ENCODE data around the gene ZNF688. TPM values are rescaled to one million over a fixed set of nuclear protein-coding genes. Genes with fewer than 3 reads are reported as not detected.

ZNF688 gene
- total RNA-seq, 1 donor from 2014 or later, result 5.4 TPM

DNA sequence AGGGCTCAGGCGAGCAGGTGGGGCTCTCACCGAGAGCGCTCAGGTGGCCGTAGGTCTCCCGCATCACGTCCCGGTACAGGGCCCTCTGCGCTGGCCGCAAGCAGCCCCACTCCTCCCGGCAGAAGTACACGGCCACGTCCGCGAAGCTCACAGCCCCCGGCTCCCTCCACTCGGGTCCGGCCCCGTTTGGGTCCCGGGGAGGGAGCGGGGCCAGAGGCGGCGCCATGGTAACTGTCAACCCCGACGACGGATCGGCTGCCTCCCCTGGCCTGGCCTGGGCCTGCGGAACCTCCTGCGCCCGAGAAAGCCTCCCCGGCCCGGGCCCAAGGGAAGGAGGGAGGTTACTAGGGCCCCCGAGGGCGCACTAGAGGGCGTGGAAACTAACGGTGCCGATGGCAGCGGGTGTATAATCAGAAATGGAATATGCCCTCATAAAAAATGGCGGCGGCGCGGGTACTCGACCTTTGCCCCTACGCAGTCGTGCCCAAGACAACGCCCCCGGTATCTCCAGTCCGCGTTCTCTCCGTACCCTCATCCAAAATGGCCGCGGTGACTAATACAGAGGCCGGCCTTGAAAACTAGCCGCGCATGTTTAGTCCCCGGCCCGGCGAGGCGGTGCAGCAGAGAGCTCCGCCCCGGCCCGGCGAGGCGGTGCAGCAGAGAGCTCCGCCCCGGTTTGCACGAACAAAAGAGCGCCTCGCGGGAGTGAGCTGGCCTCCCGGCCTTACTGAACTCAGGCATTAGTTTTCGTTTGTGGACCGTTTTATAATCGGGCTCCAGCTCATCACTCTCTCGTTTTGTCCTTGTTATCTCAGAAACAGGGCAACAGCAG, 13.3 kb downstream of the ZNF688 start, which contains the start of gene ZNF764:
Gene ZNF764, minus strand, starts transcription at position 418 of the 832 bp plus-strand sequence. Its CDS starts 192 bp downstream, at position 226.
- H3K4me3 ChIP-seq (ENCODE audit: insufficient read depth, low read depth, low read length), result peak within 1 kb of the TSS; percentile 78
- peak within 1 kb of the TSS; percentile 88 for H3K4me2 ChIP-seq (ENCODE audit: low read length)
- H3K27me3 ChIP-seq (ENCODE audit: insufficient read depth, low read length), result no peaks in the 10 kb centered on the region
- H2AFZ ChIP-seq (ENCODE audit: low read depth, low read length), result peak within 1 kb of the TSS; percentile 89
- H3K9ac ChIP-seq (ENCODE audit: low read length), result peak within 1 kb of the TSS; percentile 97
- peaks cover 3% of the 10 kb centered on the region for H3K27me3 Mint-ChIP-seq (ENCODE audit: low read depth, unreplicated experiment)
- H3K4me1 ChIP-seq (ENCODE audit: insufficient read depth, low read length), result peaks cover 9% of the 10 kb centered on the region
- no peaks in the 10 kb centered on the region for H3K9me3 Mint-ChIP-seq (ENCODE audit: unreplicated experiment)
- H3K36me3 ChIP-seq (ENCODE audit: insufficient read depth, low read length), result no peaks in the 10 kb centered on the region
- peaks cover 5% of the 10 kb centered on the region for H3K4me1 Mint-ChIP-seq (ENCODE audit: low read depth, unreplicated experiment)
- TF ChIP-seq EZH2 (IDR thresholded peaks at IDR 0.05; ENCODE audit: insufficient read depth, low read length), result no peak
- TF ChIP-seq, protein P1, sequence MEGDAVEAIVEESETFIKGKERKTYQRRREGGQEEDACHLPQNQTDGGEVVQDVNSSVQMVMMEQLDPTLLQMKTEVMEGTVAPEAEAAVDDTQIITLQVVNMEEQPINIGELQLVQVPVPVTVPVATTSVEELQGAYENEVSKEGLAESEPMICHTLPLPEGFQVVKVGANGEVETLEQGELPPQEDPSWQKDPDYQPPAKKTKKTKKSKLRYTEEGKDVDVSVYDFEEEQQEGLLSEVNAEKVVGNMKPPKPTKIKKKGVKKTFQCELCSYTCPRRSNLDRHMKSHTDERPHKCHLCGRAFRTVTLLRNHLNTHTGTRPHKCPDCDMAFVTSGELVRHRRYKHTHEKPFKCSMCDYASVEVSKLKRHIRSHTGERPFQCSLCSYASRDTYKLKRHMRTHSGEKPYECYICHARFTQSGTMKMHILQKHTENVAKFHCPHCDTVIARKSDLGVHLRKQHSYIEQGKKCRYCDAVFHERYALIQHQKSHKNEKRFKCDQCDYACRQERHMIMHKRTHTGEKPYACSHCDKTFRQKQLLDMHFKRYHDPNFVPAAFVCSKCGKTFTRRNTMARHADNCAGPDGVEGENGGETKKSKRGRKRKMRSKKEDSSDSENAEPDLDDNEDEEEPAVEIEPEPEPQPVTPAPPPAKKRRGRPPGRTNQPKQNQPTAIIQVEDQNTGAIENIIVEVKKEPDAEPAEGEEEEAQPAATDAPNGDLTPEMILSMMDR (IDR thresholded peaks at IDR 0.05; ENCODE audit: insufficient read depth, low read depth, low read length), result no peak
- DNase-seq (ENCODE audit: low read depth), result peak; percentile 91
- no peak for FAIRE-seq
- no peaks in the 10 kb centered on the region for H3K36me3 Mint-ChIP-seq (ENCODE audit: low read depth, unreplicated experiment)
- peak within 1 kb of the TSS; percentile 85 for H3K4me3 Mint-ChIP-seq (ENCODE audit: unreplicated experiment)
- peaks cover 24% of the 10 kb centered on the region for H3K79me2 ChIP-seq (ENCODE audit: insufficient read depth, low read length)
- H3K9me3 ChIP-seq (ENCODE audit: insufficient read depth, low read depth, low read length), result no peaks in the 10 kb centered on the region
- H4K20me1 ChIP-seq (ENCODE audit: insufficient read depth, low read length), result peaks cover 5% of the 10 kb centered on the region
- H3K27ac ChIP-seq (ENCODE audit: low read depth, low read length), result peak within 1 kb of the TSS; percentile 82
- H3K27ac Mint-ChIP-seq (ENCODE audit: unreplicated experiment), result peak within 1 kb of the TSS; percentile 82

DNA sequence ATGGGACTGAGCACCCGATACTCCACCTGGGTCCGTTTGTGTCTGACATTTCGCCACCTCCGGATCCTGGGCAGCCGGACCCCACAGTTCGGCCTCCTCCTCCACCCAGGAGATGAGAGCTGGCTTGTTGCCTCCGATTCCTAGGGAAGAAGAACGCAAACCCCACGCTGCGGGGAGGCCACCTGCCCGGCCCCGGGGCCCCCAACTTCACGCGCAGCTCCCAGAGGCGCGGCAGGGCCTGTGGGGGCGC, 13.9 kb downstream of the ZNF688 start:
- peak overlapping the region; percentile 88 for H3K4me2 ChIP-seq (ENCODE audit: low read length)
- H4K20me1 ChIP-seq (ENCODE audit: insufficient read depth, low read length), result peaks cover 5% of the 10 kb centered on the region
- no peak for TF ChIP-seq EZH2 (IDR thresholded peaks at IDR 0.05; ENCODE audit: insufficient read depth, low read length)
- TF ChIP-seq, protein P1 (IDR thresholded peaks at IDR 0.05; ENCODE audit: insufficient read depth, low read depth, low read length), result no peak
- peaks cover 5% of the 10 kb centered on the region for H3K4me1 Mint-ChIP-seq (ENCODE audit: low read depth, unreplicated experiment)
- peaks cover 9% of the 10 kb centered on the region for H3K4me1 ChIP-seq (ENCODE audit: insufficient read depth, low read length)
- H3K9ac ChIP-seq (ENCODE audit: low read length), result peak overlapping the region; percentile 97
- H3K36me3 Mint-ChIP-seq (ENCODE audit: low read depth, unreplicated experiment), result no peaks in the 10 kb centered on the region
- no peaks in the 10 kb centered on the region for H3K36me3 ChIP-seq (ENCODE audit: insufficient read depth, low read length)
- H3K4me3 ChIP-seq (ENCODE audit: insufficient read depth, low read depth, low read length), result peak overlapping the region; percentile 78
- H3K27ac ChIP-seq (ENCODE audit: low read depth, low read length), result peak overlapping the region; percentile 82
- no peaks in the 10 kb centered on the region for H3K9me3 Mint-ChIP-seq (ENCODE audit: unreplicated experiment)
- H3K9me3 ChIP-seq (ENCODE audit: insufficient read depth, low read depth, low read length), result no peaks in the 10 kb centered on the region
- H3K4me3 Mint-ChIP-seq (ENCODE audit: unreplicated experiment), result peak overlapping the region; percentile 85
- H2AFZ ChIP-seq (ENCODE audit: low read depth, low read length), result peak overlapping the region; percentile 89
- no peak overlapping the region for H3K27ac Mint-ChIP-seq (ENCODE audit: unreplicated experiment)
- H3K27me3 Mint-ChIP-seq (ENCODE audit: low read depth, unreplicated experiment), result peaks cover 3% of the 10 kb centered on the region
- no peaks in the 10 kb centered on the region for H3K27me3 ChIP-seq (ENCODE audit: insufficient read depth, low read length)
- peaks cover 24% of the 10 kb centered on the region for H3K79me2 ChIP-seq (ENCODE audit: insufficient read depth, low read length)
- FAIRE-seq (no peak), DNase-seq (ENCODE audit: low read depth) (no peak)

DNA sequence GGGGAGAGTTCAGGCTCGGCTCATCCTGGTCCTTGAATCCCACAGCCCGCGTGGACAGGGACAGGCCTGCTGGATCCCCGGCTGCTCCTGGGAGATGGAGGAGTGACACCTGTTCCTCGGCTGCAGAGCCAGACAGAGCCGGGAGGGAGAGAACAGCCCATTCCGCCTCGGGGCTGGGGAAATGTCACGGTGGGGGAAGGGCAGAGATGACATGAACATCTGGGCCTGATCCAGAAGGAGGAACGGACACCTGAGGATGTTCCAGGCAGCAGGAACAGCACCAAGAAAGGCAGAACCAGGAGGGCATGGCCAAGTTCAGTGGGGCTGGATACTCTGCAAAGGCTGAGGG, 15.4 kb downstream of the ZNF688 start:
- Mint-ChIP-seq H3K27ac (ENCODE audit: unreplicated experiment) (no peak overlapping the region), H3K4me3 (ENCODE audit: unreplicated experiment) (peak overlapping the region; percentile 62), H3K27me3 (ENCODE audit: low read depth, unreplicated experiment) (no peaks in the 10 kb centered on the region), H3K36me3 (ENCODE audit: low read depth, unreplicated experiment) (no peaks in the 10 kb centered on the region), H3K9me3 (ENCODE audit: unreplicated experiment) (no peaks in the 10 kb centered on the region), H3K4me1 (ENCODE audit: low read depth, unreplicated experiment) (peaks cover 5% of the 10 kb centered on the region)
- Histone ChIP-seq H3K27me3 (ENCODE audit: insufficient read depth, low read length) (no peaks in the 10 kb centered on the region), H3K4me3 (ENCODE audit: insufficient read depth, low read depth, low read length) (no peak overlapping the region), H3K27ac (ENCODE audit: low read depth, low read length) (no peak overlapping the region), H3K4me1 (ENCODE audit: insufficient read depth, low read length) (peaks cover 9% of the 10 kb centered on the region), H3K36me3 (ENCODE audit: insufficient read depth, low read length) (no peaks in the 10 kb centered on the region), H3K79me2 (ENCODE audit: insufficient read depth, low read length) (peaks cover 24% of the 10 kb centered on the region), H4K20me1 (ENCODE audit: insufficient read depth, low read length) (peaks cover 5% of the 10 kb centered on the region), H2AFZ (ENCODE audit: low read depth, low read length) (no peak overlapping the region), H3K9me3 (ENCODE audit: insufficient read depth, low read depth, low read length) (no peaks in the 10 kb centered on the region), H3K9ac (ENCODE audit: low read length) (no peak overlapping the region), H3K4me2 (ENCODE audit: low read length) (no peak overlapping the region)
- TF ChIP-seq, protein P1 (IDR thresholded peaks at IDR 0.05; ENCODE audit: insufficient read depth, low read depth, low read length), result no peak
- TF ChIP-seq EZH2 (IDR thresholded peaks at IDR 0.05; ENCODE audit: insufficient read depth, low read length), result no peak
- no peak for FAIRE-seq
- DNase-seq (ENCODE audit: low read depth), result no peak

All from astrocyte (in vitro differentiated cells and primary cell).